Ramos (cell line): ENCODE measurements around the gene RAB36.

Experiments used
- in situ Hi-C: fragments of 300-500 bp; cut with MboI; formaldehyde crosslinking; loops from one replicate; pipeline ENCODE4 v1.14.3; 2022; ENCODE audit warnings: low sequenced_read_pairs; ENCODE audit not compliant: unreplicated experiment

RAB36 gene

GRCh38 chr22:23193196-23193827 is 48.0 kb downstream of the RAB36 start:
- in situ Hi-C loops, result no loop called here

GRCh38 chr22:23193882-23194281 is 48.6 kb downstream of the RAB36 start:
- in situ Hi-C loops, result no loop called here

GRCh38 chr22:23196165-23196564 is 50.9 kb downstream of the RAB36 start:
- in situ Hi-C loops, result no loop called here

GRCh38 chr22:23197836-23198235 is 52.6 kb downstream of the RAB36 start:
- in situ Hi-C loops, result no loop called here

- in situ Hi-C loops, result no loop called here
Measured at GRCh38 chr22:23199159-23199558, 53.9 kb downstream of the RAB36 start.

- in situ Hi-C loops, result no loop called here
Measured at GRCh38 chr22:23200898-23201297, 55.6 kb downstream of the RAB36 start.

GRCh38 chr22:23202812-23203451 is 57.7 kb downstream of the RAB36 start:
- in situ Hi-C loops, result no loop called here

- in situ Hi-C loops, result no loop called here
Measured at GRCh38 chr22:23203452-23204124, 58.3 kb downstream of the RAB36 start.

- in situ Hi-C loops, result no loop called here
Measured at GRCh38 chr22:23204125-23204488, 58.8 kb downstream of the RAB36 start.

- in situ Hi-C loops, result no loop called here
Measured at GRCh38 chr22:23204541-23205157, 59.4 kb downstream of the RAB36 start.

GRCh38 chr22:23205339-23206049 is 60.2 kb downstream of the RAB36 start:
- in situ Hi-C loops, result no loop called here

GRCh38 chr22:23206915-23207314 is 61.6 kb downstream of the RAB36 start:
- in situ Hi-C loops, result no loop called here

- in situ Hi-C loops, result no loop called here
Measured at GRCh38 chr22:23207729-23208393, 62.6 kb downstream of the RAB36 start.

GRCh38 chr22:23210428-23211170 is 65.3 kb downstream of the RAB36 start:
- in situ Hi-C loops, result no loop called here

- in situ Hi-C loops, result no loop called here
Measured at GRCh38 chr22:23211622-23212021, 66.3 kb downstream of the RAB36 start.

- in situ Hi-C loops, result no loop called here
Measured at GRCh38 chr22:23212061-23213021, 67.1 kb downstream of the RAB36 start.

GRCh38 chr22:23213022-23213555 is 67.8 kb downstream of the RAB36 start:
- in situ Hi-C loops, result no loop called here
